ENCODE measurements around the gene COX7B2.

DNA sequence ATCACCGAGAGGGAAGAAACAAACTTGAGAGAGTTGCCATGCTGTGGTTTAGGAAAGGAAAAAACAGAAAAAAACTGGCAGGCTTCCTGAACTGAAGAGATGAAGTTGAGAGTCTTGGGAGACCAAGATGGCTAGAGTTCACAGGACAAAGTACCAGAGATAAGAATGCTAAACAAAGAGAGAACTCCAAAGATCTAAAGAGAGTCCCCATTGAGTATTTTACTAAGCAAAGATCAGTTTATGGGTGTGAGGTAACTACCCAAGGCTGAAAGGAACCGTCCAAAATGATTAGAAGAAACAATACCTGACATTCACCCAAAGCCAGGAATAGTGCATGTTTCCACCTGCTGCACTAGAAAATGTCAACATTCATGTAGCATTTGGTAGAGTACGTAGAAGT is 21.8 kb upstream of the COX7B2 start:
- no peak for TF ChIP-seq EZH2 (IDR thresholded peaks at IDR 0.05; ENCODE audit: borderline replicate concordance, insufficient read depth, low read depth, low read length, poor library complexity, severe bottlenecking)
- TF ChIP-seq, protein P1, sequence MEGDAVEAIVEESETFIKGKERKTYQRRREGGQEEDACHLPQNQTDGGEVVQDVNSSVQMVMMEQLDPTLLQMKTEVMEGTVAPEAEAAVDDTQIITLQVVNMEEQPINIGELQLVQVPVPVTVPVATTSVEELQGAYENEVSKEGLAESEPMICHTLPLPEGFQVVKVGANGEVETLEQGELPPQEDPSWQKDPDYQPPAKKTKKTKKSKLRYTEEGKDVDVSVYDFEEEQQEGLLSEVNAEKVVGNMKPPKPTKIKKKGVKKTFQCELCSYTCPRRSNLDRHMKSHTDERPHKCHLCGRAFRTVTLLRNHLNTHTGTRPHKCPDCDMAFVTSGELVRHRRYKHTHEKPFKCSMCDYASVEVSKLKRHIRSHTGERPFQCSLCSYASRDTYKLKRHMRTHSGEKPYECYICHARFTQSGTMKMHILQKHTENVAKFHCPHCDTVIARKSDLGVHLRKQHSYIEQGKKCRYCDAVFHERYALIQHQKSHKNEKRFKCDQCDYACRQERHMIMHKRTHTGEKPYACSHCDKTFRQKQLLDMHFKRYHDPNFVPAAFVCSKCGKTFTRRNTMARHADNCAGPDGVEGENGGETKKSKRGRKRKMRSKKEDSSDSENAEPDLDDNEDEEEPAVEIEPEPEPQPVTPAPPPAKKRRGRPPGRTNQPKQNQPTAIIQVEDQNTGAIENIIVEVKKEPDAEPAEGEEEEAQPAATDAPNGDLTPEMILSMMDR (IDR thresholded peaks at IDR 0.05) = no peak

Data from B cell (primary cell).